Activated CD4-positive, CD25-positive, alpha-beta regulatory T cell treated with anti-CD3 and anti-CD28 coated beads, Interleukin-2, amount 50 U/mL, for 16 hours (primary cell): Measurements from ENCODE around the gene LPP.
"Not testable (repeated sequence)": the region's sequence is repeated elsewhere in the genome, so short reads cannot be mapped to it uniquely, and the experiment has no call there.

ENCODE experiments used
- DNase-seq: peaks from one replicate; pipeline ENCODE4 v3.0.0-alpha.2; 2020; ENCODE audit warnings: low read depth, low spot score

LPP gene

DNA sequence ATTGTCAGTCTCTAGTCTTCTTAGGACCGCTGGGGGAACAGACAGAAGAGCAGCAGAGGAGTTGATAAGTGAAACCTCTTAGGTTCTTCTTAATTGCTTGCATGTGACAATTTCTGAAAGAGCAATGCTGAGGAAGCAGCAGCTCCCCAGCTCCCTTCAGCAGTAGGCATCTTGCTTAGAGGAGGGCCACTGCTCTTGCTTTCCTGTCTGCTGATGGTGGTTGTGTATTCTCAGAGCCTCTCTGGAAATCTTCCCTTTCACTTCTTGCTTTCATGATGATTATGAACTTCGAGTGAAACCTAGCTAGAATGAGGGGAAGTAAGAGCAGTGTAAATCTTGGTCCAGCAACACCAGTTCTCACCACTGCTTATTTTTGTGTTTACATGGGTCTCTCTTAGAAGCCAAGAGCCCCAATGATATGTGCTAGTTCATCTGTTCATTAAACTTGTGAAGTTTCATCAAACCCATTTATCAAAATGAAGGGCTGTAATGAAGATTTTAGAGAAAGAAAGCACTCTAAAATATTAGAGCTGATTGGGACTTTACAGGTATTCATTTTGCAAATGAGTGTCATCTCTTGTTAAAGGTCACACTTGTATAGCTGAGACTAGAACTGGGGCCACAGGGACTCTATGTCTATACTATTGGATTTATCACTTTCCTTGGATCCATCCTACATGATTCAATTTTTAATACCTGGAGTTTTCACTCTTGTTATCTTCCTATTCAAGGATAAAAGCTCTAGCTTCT is 246.7 kb downstream of the LPP start:
- no peak for DNase-seq

DNA sequence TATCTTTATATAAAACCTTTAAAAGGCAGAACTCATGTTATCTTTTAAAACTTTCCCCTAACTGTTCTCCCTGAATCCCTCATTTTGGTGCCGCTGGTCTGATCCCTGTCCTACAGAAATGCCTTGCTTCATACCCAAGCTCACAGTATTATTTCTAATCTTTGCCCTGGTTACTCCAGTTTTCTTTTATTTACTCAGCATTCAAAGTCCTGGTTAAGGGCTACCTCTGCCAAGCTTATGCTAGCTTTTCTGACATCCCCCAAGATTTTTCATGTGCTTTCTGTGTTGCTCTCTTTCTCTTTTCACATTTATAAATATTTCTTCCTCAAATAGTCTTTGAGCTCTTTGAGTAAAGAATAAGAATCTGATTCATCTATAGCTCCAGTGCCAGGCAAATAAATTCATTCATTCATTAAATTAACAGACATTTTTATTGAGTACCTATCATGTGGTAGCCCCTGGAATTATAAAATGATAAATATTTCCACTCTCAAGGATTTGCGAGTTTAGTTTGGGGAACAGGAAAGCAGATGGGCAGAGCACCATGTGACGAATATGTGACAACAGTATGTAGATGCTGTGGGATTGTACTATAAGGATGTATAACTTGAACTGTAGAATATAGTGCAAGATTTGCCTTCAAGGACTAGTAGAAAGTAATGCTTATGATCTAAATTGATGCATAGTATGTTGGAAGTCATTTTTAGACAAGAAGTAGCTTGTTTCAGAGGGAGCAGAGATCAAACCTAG is 247.5 kb downstream of the LPP start:
- DNase-seq = no peak

GRCh38 chr3:188402229-188402628 is 248.3 kb downstream of the LPP start:
- DNase-seq = no peak

GRCh38 chr3:188403404-188403803 is 249.4 kb downstream of the LPP start:
- DNase-seq = no peak

- DNase-seq = no peak
Observed at GRCh38 chr3:188404124-188404523, 250.2 kb downstream of the LPP start.

DNA sequence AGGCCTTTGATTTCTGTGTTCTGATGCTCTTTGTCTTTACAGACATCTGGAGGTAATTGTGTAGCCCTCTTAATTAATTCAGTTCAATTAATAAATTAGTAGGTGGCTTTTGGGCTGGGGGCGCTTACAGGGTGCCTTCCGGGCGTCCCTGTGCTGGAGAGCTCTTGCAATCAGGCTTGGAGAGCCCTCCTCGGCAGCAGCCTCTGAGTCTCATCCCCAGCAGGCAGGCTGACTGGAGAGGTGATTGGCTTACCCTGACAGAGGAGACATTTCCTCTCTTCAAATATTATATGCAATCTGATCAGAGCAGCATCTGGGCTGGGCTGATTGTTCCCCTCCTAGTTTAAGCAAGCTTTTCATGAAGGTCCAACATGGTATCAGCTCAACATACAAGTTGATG is 250.7 kb downstream of the LPP start:
- DNase-seq = no peak

- no peak for DNase-seq
Observed at GRCh38 chr3:188407158-188407880, 253.4 kb downstream of the LPP start.

GRCh38 chr3:188408831-188409230 is 254.9 kb downstream of the LPP start:
- no peak for DNase-seq

DNA sequence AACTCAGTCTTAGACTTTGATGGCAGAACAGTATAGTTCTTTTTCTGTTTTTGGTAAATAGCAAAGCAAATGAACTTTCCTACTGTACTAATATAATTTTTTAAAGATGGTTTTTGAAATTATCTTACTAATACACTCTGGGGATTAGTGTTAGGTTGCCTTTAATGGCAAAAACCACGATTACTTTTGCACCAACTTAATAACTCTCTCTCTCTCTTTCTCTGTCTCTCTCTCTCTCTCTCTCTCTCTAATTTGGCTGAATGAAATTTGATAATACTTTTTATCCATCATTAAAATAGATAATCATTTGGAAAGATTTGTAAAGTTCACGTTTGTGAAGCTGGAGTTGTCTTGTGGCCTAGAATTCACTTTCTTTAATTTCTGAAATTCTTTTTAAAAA is 257.8 kb downstream of the LPP start:
- no peak for DNase-seq

GRCh38 chr3:188415196-188415595 is 261.2 kb downstream of the LPP start:
- no peak for DNase-seq

- no peak for DNase-seq
Observed at GRCh38 chr3:188416041-188416440, 262.1 kb downstream of the LPP start.

DNA sequence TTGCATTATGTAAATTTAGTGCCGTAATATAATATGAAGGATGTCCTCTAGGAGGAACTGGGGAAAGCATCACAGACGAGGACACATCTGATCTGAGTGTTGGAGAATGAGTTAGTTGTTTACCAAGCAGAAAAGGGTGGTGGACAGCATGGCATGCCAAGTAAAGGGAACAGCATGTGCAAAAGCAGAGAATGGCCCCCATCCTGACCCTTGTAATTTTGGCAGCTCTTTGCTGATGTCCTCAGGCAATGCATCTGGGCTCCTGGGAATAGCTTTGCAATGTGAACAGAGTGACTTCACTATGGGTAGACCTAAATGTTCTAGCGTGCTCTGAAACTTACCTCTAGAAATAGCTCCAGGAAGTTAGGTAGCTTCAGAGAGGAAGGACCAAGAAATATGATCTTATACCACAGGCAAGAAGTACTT is 263.3 kb downstream of the LPP start:
- DNase-seq = no peak

DNA sequence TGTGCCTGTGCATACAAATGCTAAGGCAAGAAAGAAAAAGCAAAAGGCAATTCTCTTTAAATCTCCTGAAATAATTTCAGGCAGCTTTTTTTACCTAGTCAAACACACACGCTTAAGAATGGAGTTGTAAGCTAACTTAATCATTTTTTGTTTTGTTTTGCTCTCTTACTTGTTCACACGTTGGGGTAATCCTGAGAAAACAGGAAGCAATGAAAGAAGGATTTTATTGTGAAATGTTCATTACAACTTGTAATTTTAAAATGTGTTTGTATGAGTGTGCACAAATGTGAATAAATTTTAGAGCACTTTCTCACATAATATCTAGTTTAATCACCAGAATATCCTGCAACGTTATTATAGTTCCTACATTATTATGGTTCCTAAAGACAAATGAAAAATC is 263.8 kb downstream of the LPP start:
- no peak for DNase-seq

DNA sequence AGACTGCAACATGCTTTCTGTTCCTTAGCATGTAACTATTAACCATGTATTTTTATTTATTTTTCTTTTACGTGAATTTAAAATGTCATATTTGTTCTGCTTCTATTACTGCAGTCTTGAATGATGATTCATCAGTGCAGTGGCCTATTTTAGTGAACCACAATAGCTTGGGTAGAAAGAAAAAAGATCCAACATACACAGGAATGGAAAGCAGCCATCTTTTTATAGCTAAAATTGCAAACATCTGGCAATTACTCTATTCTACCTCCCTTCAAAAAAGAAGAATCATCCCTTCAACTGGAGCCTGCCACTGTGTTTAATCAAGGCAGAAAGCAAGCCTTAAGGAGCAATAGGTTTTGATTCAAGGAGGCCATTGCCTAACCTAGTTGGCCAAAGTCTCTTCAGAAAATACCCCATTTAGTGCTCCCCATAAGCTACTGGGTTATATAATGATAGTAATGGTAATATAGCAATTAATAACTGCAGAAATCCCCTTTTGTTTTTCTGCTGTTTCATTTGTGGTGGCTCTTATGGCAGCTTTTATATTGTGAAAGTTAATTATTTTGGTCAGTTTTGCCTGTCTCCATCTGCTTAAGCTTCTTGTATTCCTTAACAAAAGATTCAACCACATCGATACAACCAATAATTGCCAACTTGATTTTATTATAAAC is 267.3 kb downstream of the LPP start:
- no peak for DNase-seq

DNA sequence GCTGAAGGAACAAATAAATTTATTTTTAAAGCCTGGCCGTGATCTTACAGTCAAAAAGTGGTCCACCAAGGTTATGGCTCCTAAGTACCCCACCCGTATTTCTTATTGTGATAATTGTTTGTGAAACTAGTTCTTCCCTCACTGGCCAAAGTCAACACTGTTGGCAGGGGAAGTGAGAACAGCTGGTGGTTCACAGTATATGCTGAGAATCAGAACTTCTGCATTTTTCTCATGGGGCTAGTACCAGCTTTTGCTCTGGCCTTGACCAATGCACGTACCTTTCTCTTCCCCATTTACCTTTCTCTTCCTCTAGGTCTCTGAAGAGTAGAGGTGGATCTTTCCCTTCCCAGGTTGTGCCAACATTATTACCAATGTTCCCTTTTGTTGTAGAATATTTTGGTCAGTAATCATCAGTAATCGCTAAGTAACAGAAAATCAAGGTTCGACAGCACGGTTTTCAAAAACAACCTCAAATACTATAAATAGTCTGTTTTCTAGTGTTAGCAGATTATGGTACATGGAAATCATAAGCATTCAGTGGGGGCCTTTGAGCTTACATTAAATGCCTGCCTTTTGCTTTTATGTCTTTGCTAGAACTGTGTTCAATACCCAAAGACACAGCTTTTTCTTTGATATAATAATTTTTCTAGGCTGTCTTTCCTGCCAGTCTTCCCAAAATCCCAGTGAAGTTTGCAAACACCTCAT is 268.0 kb downstream of the LPP start:
- no peak for DNase-seq

DNA sequence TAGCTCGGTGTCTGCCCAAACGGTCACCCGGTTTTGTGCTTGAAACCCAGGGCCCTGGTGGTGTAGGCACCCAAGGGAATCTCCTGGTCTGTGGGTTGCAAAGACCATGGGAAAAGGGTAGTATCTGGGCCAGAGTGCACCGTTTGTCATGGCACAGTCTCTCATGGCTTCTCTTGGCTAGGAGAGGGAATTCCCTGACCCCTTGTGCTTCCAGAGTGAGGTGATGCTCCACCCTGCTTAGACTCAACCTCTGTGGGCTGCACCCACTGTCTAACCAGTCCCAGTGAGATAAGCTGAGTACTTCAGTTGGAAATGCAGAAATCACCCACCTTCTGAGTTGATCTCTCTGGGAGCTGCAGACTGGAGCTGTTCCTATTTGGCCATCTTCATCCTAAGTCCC is 274.0 kb downstream of the LPP start:
- not testable (repeated sequence) for DNase-seq

- DNase-seq = no peak
Observed at GRCh38 chr3:188431040-188431439, 277.1 kb downstream of the LPP start.

- DNase-seq = no peak
Observed at GRCh38 chr3:188431553-188431952, 277.6 kb downstream of the LPP start.

GRCh38 chr3:188432802-188433520 is 279.0 kb downstream of the LPP start:
- no peak for DNase-seq

DNA sequence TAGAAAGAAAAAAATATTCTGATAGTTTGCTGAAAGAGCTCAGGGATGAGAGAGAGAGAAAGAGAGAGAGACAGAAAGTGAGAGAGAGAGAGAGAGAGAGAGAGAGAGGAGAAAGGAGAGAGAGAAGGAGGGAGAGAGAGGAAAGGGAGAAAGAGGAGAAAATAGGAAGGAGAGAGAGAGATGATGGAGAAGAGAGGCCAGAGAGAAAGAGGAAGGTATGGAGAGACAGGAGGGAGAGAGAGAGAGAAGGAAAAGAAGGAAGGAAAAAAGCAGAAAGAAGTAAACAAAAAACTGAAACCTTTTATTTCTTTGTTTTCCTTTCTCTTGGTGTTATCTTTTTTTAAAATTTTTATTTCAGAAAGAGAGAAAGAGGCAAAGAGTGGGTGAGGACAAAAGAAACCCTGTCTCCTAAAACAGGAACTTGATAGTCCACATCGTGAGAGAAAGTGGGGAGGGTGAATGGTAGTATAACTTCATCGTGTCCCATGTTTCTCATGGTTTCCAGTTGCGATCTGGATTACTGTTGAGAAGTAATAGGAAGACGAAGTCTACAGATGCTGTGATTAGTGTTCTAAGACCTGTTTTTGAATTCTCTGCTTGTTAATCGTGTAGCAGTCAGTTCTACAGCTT is 279.7 kb downstream of the LPP start:
- DNase-seq = no peak
